Keratinocyte (primary cell): ENCODE results near the gene MX1. TPM values are rescaled to one million over a fixed set of nuclear protein-coding genes. Genes with fewer than 3 reads are reported as not detected.

Source experiments
- DNase-seq: peaks from one replicate; pipeline ENCODE4 v3.0.0-alpha.2; 2011; ENCODE audit warnings: low read depth, missing footprints, low spot score
- FAIRE-seq: peaks from 2 replicates; lab custom pipeline; 2011; peaks lifted over from hg19 to GRCh38; lab: Jason Lieb, UNC
- H2AFZ ChIP-seq: 2 replicates; pipeline ENCODE4 v1.6.0; 2012; ENCODE audit warnings: low read length, control low read depth, inconsistent platforms; ENCODE audit not compliant: control insufficient read depth
- H3K27ac ChIP-seq: 2 replicates; pipeline ENCODE4 v1.5.1; 2011; ENCODE audit warnings: low read length; ENCODE audit not compliant: control insufficient read depth, insufficient read depth
- H3K27me3 ChIP-seq: 3 replicates; pipeline ENCODE4 v1.6.0; 2011; ENCODE audit warnings: low read length; ENCODE audit not compliant: control insufficient read depth, insufficient read depth; ENCODE audit errors: extremely low read depth
- H3K36me3 ChIP-seq, 2 experiments: 2 replicates in 1 of 2; 3 replicates in 1 of 2; pipeline ENCODE4 v1.5.1; 2011; ENCODE audit warnings: low read length in 2 of 2, mild to moderate bottlenecking in 1 of 2; ENCODE audit not compliant: control insufficient read depth in 2 of 2, insufficient read depth in 2 of 2; ENCODE audit errors: extremely low read depth in 1 of 2
- H3K4me1 ChIP-seq: 3 replicates; pipeline ENCODE4 v1.5.1; 2011; ENCODE audit warnings: low read length; ENCODE audit not compliant: control insufficient read depth, insufficient read depth; ENCODE audit errors: extremely low read depth
- H3K4me2 ChIP-seq: 3 replicates; pipeline ENCODE4 v1.6.0; 2011; ENCODE audit warnings: low read depth, low read length; ENCODE audit not compliant: control insufficient read depth, insufficient read depth; ENCODE audit errors: extremely low read depth
- H3K4me3 ChIP-seq, 3 experiments: fragments of 200-600 bp in 1 of 3; sonication (generic) in 1 of 3; 2 replicates in 2 of 3; 3 replicates in 1 of 3; pipeline ENCODE4 v1.5.1; 2011 to 2016; ENCODE audit warnings: low read length in 3 of 3, mild to moderate bottlenecking in 3 of 3, control low read depth in 2 of 3, inconsistent platforms in 1 of 3, low read depth in 1 of 3, mixed read lengths in 1 of 3, mixed run types in 1 of 3, moderate library complexity in 1 of 3; ENCODE audit not compliant: control insufficient read depth in 2 of 3, insufficient read depth in 2 of 3; ENCODE audit errors: extremely low read depth in 1 of 3
- H3K79me2 ChIP-seq: 2 replicates; pipeline ENCODE4 v1.6.0; 2012; ENCODE audit warnings: low read length; ENCODE audit not compliant: control insufficient read depth, insufficient read depth
- H3K9ac ChIP-seq: 3 replicates; pipeline ENCODE4 v1.6.0; 2011; ENCODE audit warnings: low read length; ENCODE audit not compliant: control insufficient read depth, insufficient read depth; ENCODE audit errors: extremely low read depth
- H3K9me1 ChIP-seq: 3 replicates; pipeline ENCODE4 v1.6.0; 2011; ENCODE audit warnings: low read length; ENCODE audit not compliant: control insufficient read depth, insufficient read depth; ENCODE audit errors: extremely low read depth
- H3K9me3 ChIP-seq: 2 replicates; pipeline ENCODE4 v1.5.1; 2012; ENCODE audit warnings: low read depth, low read length; ENCODE audit not compliant: control insufficient read depth
- H4K20me1 ChIP-seq: 3 replicates; pipeline ENCODE4 v1.6.0; 2011; ENCODE audit warnings: low read length; ENCODE audit not compliant: control insufficient read depth, insufficient read depth; ENCODE audit errors: extremely low read depth
- CTCF ChIP-seq, 3 experiments: IDR thresholded peaks in 1 of 3; conservative IDR thresholded peaks in 1 of 3; optimal IDR thresholded peaks in 1 of 3; 2 replicates in 2 of 3; 3 replicates in 1 of 3; pipeline versions ENCODE3 to v1.5.1; 2011; ENCODE audit warnings: low read length in 3 of 3, mild to moderate bottlenecking in 3 of 3, moderate library complexity in 2 of 3, control low read depth in 1 of 3, inconsistent platforms in 1 of 3; ENCODE audit not compliant: insufficient read depth in 2 of 3; ENCODE audit errors: extremely low read depth in 1 of 3
- EZH2 ChIP-seq: IDR thresholded peaks from one replicate; pipeline ENCODE4 v1.6.1; 2012; ENCODE audit warnings: inconsistent platforms, mild to moderate bottlenecking, low read length, moderate library complexity
- dilution Hi-C: fragments of 300-500 bp; cut with MboI; formaldehyde crosslinking; loops from one replicate; pipeline ENCODE4 v1.7.0; 2020; ENCODE audit warnings: low sequenced_read_pairs; ENCODE audit not compliant: extremely low pct_ligation_motif_present
- polyA plus RNA-seq, 5 experiments: library from polyadenylated mRNA; depleted of rRNA in 3 of 5; stranded (reverse) in 3 of 5; stranded (forward) in 1 of 5; unstranded in 1 of 5; fragments of >200 nt; gene quantifications; 1 replicate in 1 of 5; 2 replicates in 3 of 5; 3 replicates in 1 of 5; pipeline versions ENCODE4 v1.2.1 to v1.2.3, GENCODE V29; 2011 to 2012; ENCODE audit warnings: missing spikeins in 2 of 5, low read depth in 1 of 5, low replicate concordance in 1 of 5

MX1 gene
- polyA plus RNA-seq, 1 donor (not counting 4 experiments of a cell fraction or from before 2014, with no cell fraction given), result 151 TPM

- Histone ChIP-seq H3K4me1 (no peaks in the 10 kb centered on the region), H3K79me2 (no peaks in the 10 kb centered on the region), H3K27me3 (peaks cover 15% of the 10 kb centered on the region), H3K9me1 (no peaks in the 10 kb centered on the region), H2AFZ (no peak overlapping the region), H3K4me2 (no peak overlapping the region), H3K36me3 (no peaks in the 10 kb centered on the region), H3K9me3 (no peaks in the 10 kb centered on the region), H4K20me1 (peaks cover 2% of the 10 kb centered on the region), H3K4me3 (no peak overlapping the region), H3K9ac (no peak overlapping the region), H3K27ac (no peak overlapping the region)
- TF ChIP-seq EZH2, result no peak
- no peak for TF ChIP-seq CTCF (optimal IDR thresholded peaks at IDR 0.05 in 1 of 3, IDR thresholded peaks at IDR 0.05 in 1 of 3, conservative IDR thresholded peaks at IDR 0.05 in 1 of 3; ENCODE audit: extremely low read depth in 1 of 3, insufficient read depth in 2 of 3, low read length in 3 of 3)
- FAIRE-seq (no peak), DNase-seq (no peak)
- dilution Hi-C loops, result no loop called here
Observed at GRCh38 chr21:41499920-41500319, 73.9 kb downstream of the MX1 start.

- H3K4me3 ChIP-seq, result no peak overlapping the region
- dilution Hi-C loops, result no loop called here
- H3K27me3 ChIP-seq, result peaks cover 17% of the 10 kb centered on the region
- no peaks in the 10 kb centered on the region for H3K4me1 ChIP-seq
- no peaks in the 10 kb centered on the region for H3K79me2 ChIP-seq
- H4K20me1 ChIP-seq, result peaks cover 2% of the 10 kb centered on the region
- TF ChIP-seq EZH2 (no peak), CTCF (optimal IDR thresholded peaks at IDR 0.05 in 1 of 3, IDR thresholded peaks at IDR 0.05 in 1 of 3, conservative IDR thresholded peaks at IDR 0.05 in 1 of 3; ENCODE audit: extremely low read depth in 1 of 3, insufficient read depth in 2 of 3, low read length in 3 of 3) (no peak)
- no peaks in the 10 kb centered on the region for H3K36me3 ChIP-seq
- FAIRE-seq (no peak), DNase-seq (no peak)
- H3K27ac ChIP-seq, result no peak overlapping the region
- H3K9ac ChIP-seq, result no peak overlapping the region
- no peak overlapping the region for H2AFZ ChIP-seq
- no peaks in the 10 kb centered on the region for H3K9me3 ChIP-seq
- H3K9me1 ChIP-seq, result no peaks in the 10 kb centered on the region
- no peak overlapping the region for H3K4me2 ChIP-seq
Observed at GRCh38 chr21:41500363-41500762, 74.3 kb downstream of the MX1 start.
